Loucy (cell line): ENCODE data around the gene CNTROB.

Experiments
- CTCF ChIP-seq: fragments of 200-600 bp; sonication (generic); conservative IDR thresholded peaks from 2 replicates; pipeline ENCODE4 v1.5.1; 2014; ENCODE audit warnings: mild to moderate bottlenecking, antibody characterized with exemption, low read length
- EZH2phosphoT487 ChIP-seq: fragments of 200-600 bp; IDR thresholded peaks from 2 replicates; pipeline ENCODE4 v1.6.1; 2018; ENCODE audit warnings: antibody characterized with exemption, mild to moderate bottlenecking, moderate library complexity, borderline replicate concordance

DNA sequence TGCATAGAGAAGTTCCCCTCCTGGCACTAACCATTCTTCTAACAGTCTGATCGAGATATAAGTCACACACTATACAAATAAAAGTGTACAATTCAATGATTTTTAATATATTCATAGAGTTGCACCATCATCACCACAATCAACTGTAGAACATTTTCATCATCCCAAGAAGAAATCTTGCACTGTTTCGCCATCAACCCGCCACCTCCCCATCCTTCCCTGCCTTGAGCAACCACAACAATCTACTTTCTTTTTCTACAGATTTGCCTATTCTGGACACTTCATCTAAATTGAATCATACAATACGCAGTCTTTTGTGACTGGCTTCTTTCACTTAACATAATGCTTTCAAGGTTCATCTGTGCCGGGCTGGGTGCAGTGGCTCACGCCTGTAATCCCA is 37.4 kb downstream of the CNTROB start:
- TF ChIP-seq CTCF (no peak), EZH2phosphoT487 (no peak)
